H9 (cell line): ENCODE data around the gene MAST4. TPM values are rescaled to one million over a fixed set of nuclear protein-coding genes. Genes with fewer than 3 reads are reported as not detected.

Source experiments
- DNase-seq: peaks from one replicate; pipeline ENCODE4 v3.0.0-alpha.2; 2017
- H2AFZ ChIP-seq: one replicate; pipeline ENCODE4 v1.6.1; 2013; ENCODE audit warnings: mild to moderate bottlenecking, low read length, control low read depth, moderate library complexity
- H2AK5ac ChIP-seq: 2 replicates; pipeline ENCODE4 v1.6.1; 2013; ENCODE audit warnings: low read length, control low read depth, mixed read lengths; ENCODE audit not compliant: insufficient read length
- H2BK120ac ChIP-seq: one replicate; pipeline ENCODE4 v1.6.1; 2013; ENCODE audit warnings: low read depth, mild to moderate bottlenecking, low read length, control low read depth, inconsistent platforms; ENCODE audit not compliant: poor library complexity, severe bottlenecking
- H2BK12ac ChIP-seq: 2 replicates; pipeline ENCODE4 v1.6.1; 2013; ENCODE audit warnings: low read length, control low read depth, mixed read lengths, low read depth; ENCODE audit not compliant: insufficient read length
- H2BK15ac ChIP-seq: 2 replicates; pipeline ENCODE4 v1.6.1; 2013; ENCODE audit warnings: low read depth, low read length, control low read depth
- H2BK20ac ChIP-seq: one replicate; pipeline ENCODE4 v1.6.1; 2013; ENCODE audit warnings: low read depth, mild to moderate bottlenecking, low read length, control low read depth, inconsistent platforms; ENCODE audit not compliant: poor library complexity, severe bottlenecking
- H2BK5ac ChIP-seq: 2 replicates; pipeline ENCODE4 v1.6.1; 2013; ENCODE audit warnings: low read length, control low read depth, mixed read lengths; ENCODE audit not compliant: insufficient read length
- H3K14ac ChIP-seq: 2 replicates; pipeline ENCODE4 v1.6.1; 2013; ENCODE audit warnings: low read length, control low read depth; ENCODE audit not compliant: insufficient read depth
- H3K18ac ChIP-seq: 2 replicates; pipeline ENCODE4 v1.6.1; 2013; ENCODE audit warnings: low read depth, mild to moderate bottlenecking, mixed read lengths, low read length, control low read depth; ENCODE audit not compliant: insufficient read length
- H3K23ac ChIP-seq: 2 replicates; pipeline ENCODE4 v1.6.1; 2013; ENCODE audit warnings: low read length, control low read depth, mixed read lengths, low read depth; ENCODE audit not compliant: insufficient read length
- H3K23me2 ChIP-seq: 2 replicates; pipeline ENCODE4 v1.6.1; 2013; ENCODE audit warnings: low read depth, mild to moderate bottlenecking, mixed read lengths, low read length, control low read depth; ENCODE audit not compliant: insufficient read length, poor library complexity, severe bottlenecking
- H3K27ac ChIP-seq: 2 replicates; pipeline ENCODE4 v1.5.1; 2013; ENCODE audit warnings: low read length, control low read depth, mixed read lengths, low read depth; ENCODE audit not compliant: insufficient read length
- H3K27me3 ChIP-seq: 2 replicates; pipeline ENCODE4 v1.6.1; 2013; ENCODE audit warnings: low read length, control low read depth, inconsistent platforms; ENCODE audit not compliant: insufficient read depth
- H3K4ac ChIP-seq: 2 replicates; pipeline ENCODE4 v1.6.1; 2013; ENCODE audit warnings: low read depth, mild to moderate bottlenecking, control low read depth, inconsistent platforms, low read length, moderate library complexity
- H3K4me1 ChIP-seq: 2 replicates; pipeline ENCODE4 v1.6.1; 2013; ENCODE audit warnings: low read length, control low read depth, inconsistent platforms; ENCODE audit not compliant: insufficient read depth
- H3K4me2 ChIP-seq: 2 replicates; pipeline ENCODE4 v1.6.1; 2013; ENCODE audit warnings: low read length, control low read depth, mixed read lengths; ENCODE audit not compliant: insufficient read length, insufficient read depth
- H3K56ac ChIP-seq: 2 replicates; pipeline ENCODE4 v1.6.1; 2013; ENCODE audit warnings: low read depth, mild to moderate bottlenecking, mixed read lengths, low read length, control low read depth; ENCODE audit not compliant: insufficient read length
- H3K79me1 ChIP-seq: 2 replicates; pipeline ENCODE4 v1.6.1; 2013; ENCODE audit warnings: low read depth, mild to moderate bottlenecking, moderate library complexity, low read length, control low read depth, inconsistent platforms; ENCODE audit not compliant: insufficient read depth, poor library complexity, severe bottlenecking
- H3K79me2 ChIP-seq: 2 replicates; pipeline ENCODE4 v1.6.1; 2013; ENCODE audit warnings: low read length, control low read depth, inconsistent platforms; ENCODE audit not compliant: insufficient read depth
- H3K9ac ChIP-seq: 2 replicates; pipeline ENCODE4 v1.6.1; 2013; ENCODE audit warnings: low read length, control low read depth, mixed read lengths; ENCODE audit not compliant: insufficient read length; ENCODE audit errors: extremely low read depth
- H3K9me3 ChIP-seq: one replicate; pipeline ENCODE4 v1.6.1; 2013; ENCODE audit warnings: low read depth, low read length, inconsistent platforms; ENCODE audit not compliant: control insufficient read depth
- H3T11ph ChIP-seq: one replicate; pipeline ENCODE4 v1.6.1; 2013; ENCODE audit warnings: mild to moderate bottlenecking, low read length, control low read depth, inconsistent platforms
- H4K20me1 ChIP-seq: one replicate; pipeline ENCODE4 v1.6.1; 2013; ENCODE audit not compliant: control insufficient read depth, insufficient read length, insufficient read depth
- H4K5ac ChIP-seq: 2 replicates; pipeline ENCODE4 v1.6.1; 2013; ENCODE audit warnings: low read depth, mild to moderate bottlenecking, mixed read lengths, low read length, control low read depth; ENCODE audit not compliant: insufficient read length
- H4K8ac ChIP-seq: replicated peaks from 2 replicates; pipeline ENCODE4 v1.6.1; 2013; ENCODE audit warnings: low read length, control low read depth, mixed read lengths, low read depth; ENCODE audit not compliant: insufficient read length
- H4K91ac ChIP-seq: 2 replicates; pipeline ENCODE4 v1.6.1; 2013; ENCODE audit warnings: low read depth, mild to moderate bottlenecking, moderate library complexity, mixed read lengths, low read length, control low read depth; ENCODE audit not compliant: insufficient read length
- H3K27ac Mint-ChIP-seq, 3 experiments: 2 replicates in 2 of 3; 3 replicates in 1 of 3; pipeline ENCODE4 v1.8.0; 2020 to 2021; ENCODE audit warnings: mixed read lengths in 3 of 3, mild to moderate bottlenecking in 1 of 3, moderate library complexity in 1 of 3
- H3K27me3 Mint-ChIP-seq: 2 replicates; pipeline ENCODE4 v1.8.0; 2021; ENCODE audit warnings: low read depth, mild to moderate bottlenecking, moderate library complexity, mixed read lengths
- H3K36me3 Mint-ChIP-seq, 3 experiments: 2 replicates in 2 of 3; 3 replicates in 1 of 3; pipeline ENCODE4 v1.8.0; 2020 to 2021; ENCODE audit warnings: low read depth in 3 of 3, mixed read lengths in 3 of 3; ENCODE audit not compliant: insufficient read depth in 1 of 3
- H3K4me1 Mint-ChIP-seq, 2 experiments: 2 replicates each; pipeline ENCODE4 v1.8.0; 2020; ENCODE audit warnings: mixed read lengths in 2 of 2
- H3K4me3 Mint-ChIP-seq, 2 experiments: 2 replicates in 1 of 2; 3 replicates in 1 of 2; pipeline ENCODE4 v1.8.0; 2020 to 2021; ENCODE audit warnings: mild to moderate bottlenecking in 2 of 2, mixed read lengths in 2 of 2, moderate library complexity in 1 of 2
- H3K9me3 Mint-ChIP-seq, 2 experiments: 2 replicates in 1 of 2; 3 replicates in 1 of 2; pipeline ENCODE4 v1.8.0; 2020; ENCODE audit warnings: mild to moderate bottlenecking in 2 of 2, mixed read lengths in 2 of 2, moderate library complexity in 1 of 2
- CTCF ChIP-seq: fragments of 200-600 bp; sonication (generic); conservative IDR thresholded peaks from 3 replicates; pipeline ENCODE4 v1.8.0; 2021; ENCODE audit warnings: antibody characterized with exemption, mild to moderate bottlenecking
- WGBS: extraction: QIAGEN DNeasy Blood & Tissue Kit; methylation state at CpG from one replicate; pipeline ENCODE4 v1.1.7; 2013; ENCODE audit warnings: missing lambda C conversion rate, low lambda C conversion rate, mixed read lengths; ENCODE audit not compliant: insufficient read length; ENCODE audit errors: extremely low coverage; 5-methylcytosine and 5-hydroxymethylcytosine counted together
- total RNA-seq: library from RNA; stranded (reverse); gene quantifications from 2 replicates; pipeline ENCODE4 v1.2.1, GENCODE V29; 2021

Gene MAST4
- total RNA-seq, 1 experiment from 2014 or later = 3.7 TPM

GRCh38 chr5:67050635-67051034 lies 454.4 kb downstream of the MAST4 start:
- Histone ChIP-seq H3K9ac (no peak overlapping the region), H3K4ac (no peak overlapping the region), H2AK5ac (no peak overlapping the region), H3K14ac (no peak overlapping the region), H4K91ac (no peak overlapping the region), H2BK120ac (no peak overlapping the region), H3T11ph (no peak overlapping the region), H3K9me3 (no peaks in the 10 kb centered on the region), H3K56ac (no peak overlapping the region), H3K4me2 (no peak overlapping the region), H2AFZ (no peak overlapping the region), H3K27me3 (no peaks in the 10 kb centered on the region), H3K27ac (no peak overlapping the region), H3K23ac (no peak overlapping the region), H4K8ac (no peak overlapping the region), H4K20me1 (no peaks in the 10 kb centered on the region), H3K79me2 (no peaks in the 10 kb centered on the region), H3K79me1 (no peaks in the 10 kb centered on the region), H2BK12ac (no peak overlapping the region), H2BK20ac (no peak overlapping the region), H2BK5ac (no peak overlapping the region), H3K23me2 (no peaks in the 10 kb centered on the region), H3K4me1 (no peaks in the 10 kb centered on the region; the same call in 1 of the 2 replicates), H4K5ac (no peak overlapping the region), H2BK15ac (no peak overlapping the region), H3K18ac (no peak overlapping the region)
- Mint-ChIP-seq H3K4me1 (peaks cover 9 to 13% of the 10 kb centered on the region in 2 experiments), H3K27me3 (no peaks in the 10 kb centered on the region), H3K27ac (no peak overlapping the region), H3K36me3 (no peaks in the 10 kb centered on the region), H3K9me3 (no peaks in the 10 kb centered on the region), H3K4me3 (no peak overlapping the region)
- no peak for DNase-seq
- no peak for TF ChIP-seq CTCF
- WGBS = no CpG with 5 or more reads among the region's 3 CpGs
